Neural cell (in vitro differentiated cells): ENCODE data around the gene NCDN. TPM values are rescaled to one million over a fixed set of nuclear protein-coding genes. Genes with fewer than 3 reads are reported as not detected.

ENCODE experiments used
- H2AFZ ChIP-seq: fragments of 200-600, 300-800 bp; sonication (generic), shearing (Covaris generic); 2 replicates; pipeline ENCODE4 v1.6.0; 2014; ENCODE audit warnings: low read depth, mild to moderate bottlenecking, antibody characterized with exemption, low read length, moderate library complexity
- H3F3A ChIP-seq: fragments of 200-600 bp; shearing (Covaris generic); 2 replicates; pipeline ENCODE4 v1.6.1; 2016; ENCODE audit warnings: mild to moderate bottlenecking, moderate library complexity, mixed read lengths, antibody characterized with exemption, low read length; ENCODE audit not compliant: insufficient read depth, poor library complexity, severe bottlenecking
- H3K27ac ChIP-seq: fragments of 200-600, 300-800 bp; sonication (generic), shearing (Covaris generic); 2 replicates; pipeline ENCODE4 v1.5.1; 2014; ENCODE audit warnings: mild to moderate bottlenecking, low read length, moderate library complexity
- H3K27me3 ChIP-seq: fragments of 300-800, 200-600 bp; sonication (generic), shearing (Covaris generic); 2 replicates; pipeline ENCODE4 v1.6.0; 2014; ENCODE audit warnings: mild to moderate bottlenecking, low read depth, low read length, moderate library complexity; ENCODE audit not compliant: insufficient read depth
- H3K36me3 ChIP-seq: fragments of 300-800, 200-600 bp; sonication (generic), shearing (Covaris generic); 2 replicates; pipeline ENCODE4 v1.5.1; 2014; ENCODE audit warnings: mild to moderate bottlenecking, antibody characterized with exemption, low read length, moderate library complexity; ENCODE audit not compliant: insufficient read depth
- H3K4me2 ChIP-seq: fragments of 300-800, 200-600 bp; sonication (generic), shearing (Covaris generic); 2 replicates; pipeline ENCODE4 v1.6.0; 2014; ENCODE audit warnings: mild to moderate bottlenecking, low read length
- H3K4me3 ChIP-seq: fragments of 300-800, 200-600 bp; sonication (generic), shearing (Covaris generic); 2 replicates; pipeline ENCODE4 v1.5.1; 2014; ENCODE audit warnings: mild to moderate bottlenecking, low read length, moderate library complexity
- H3K79me2 ChIP-seq: fragments of 200-600 bp; shearing (Covaris generic); replicated peaks from 2 replicates; pipeline ENCODE4 v1.6.0; 2014; ENCODE audit warnings: mild to moderate bottlenecking, low read length, moderate library complexity; ENCODE audit not compliant: insufficient read depth
- H3K9ac ChIP-seq: fragments of 300-800, 200-600 bp; sonication (generic), shearing (Covaris generic); 2 replicates; pipeline ENCODE4 v1.6.1; 2016; ENCODE audit warnings: mild to moderate bottlenecking, low read length, mixed read lengths
- H3K9me2 ChIP-seq: fragments of 200-600 bp; shearing (Covaris generic); 2 replicates; pipeline ENCODE4 v1.6.1; 2016; ENCODE audit warnings: mild to moderate bottlenecking, low read length, mixed read lengths; ENCODE audit not compliant: insufficient read depth
- H3K9me3 ChIP-seq: fragments of 200-600, 300-800 bp; sonication (generic), shearing (Covaris generic); 2 replicates; pipeline ENCODE4 v1.6.1; 2016; ENCODE audit warnings: mild to moderate bottlenecking, mixed run types, low read length, moderate library complexity, mixed read lengths
- H4K20me1 ChIP-seq: fragments of 200-600 bp; shearing (Covaris generic); 2 replicates; pipeline ENCODE4 v1.6.1; 2016; ENCODE audit warnings: mild to moderate bottlenecking, mixed run types; ENCODE audit not compliant: insufficient read depth
- EP300 ChIP-seq: fragments of 450-650 bp; conservative IDR thresholded peaks from 2 replicates; pipeline ENCODE4 v1.6.1; 2014; ENCODE audit warnings: antibody characterized with exemption, mild to moderate bottlenecking, moderate library complexity; ENCODE audit not compliant: poor library complexity, severe bottlenecking
- EZH2 ChIP-seq: fragments of 200-600, 300-800 bp; shearing (Covaris generic), sonication (generic); IDR thresholded peaks from 2 replicates; pipeline ENCODE4 v1.6.1; 2014; ENCODE audit warnings: antibody characterized with exemption, low read length, borderline replicate concordance, mild to moderate bottlenecking; ENCODE audit not compliant: insufficient read depth, poor library complexity, severe bottlenecking
- MXI1 ChIP-seq: fragments of 450-650 bp; conservative IDR thresholded peaks from 2 replicates; pipeline ENCODE4 v1.6.1; 2014; ENCODE audit warnings: antibody characterized with exemption, mild to moderate bottlenecking; ENCODE audit not compliant: poor library complexity, severe bottlenecking
- POLR2AphosphoS5 ChIP-seq: IDR thresholded peaks from 2 replicates; pipeline ENCODE4 v1.6.1; 2012
- RAD21 ChIP-seq: fragments of 450-650 bp; conservative IDR thresholded peaks from 2 replicates; pipeline ENCODE4 v1.6.1; 2014; ENCODE audit warnings: antibody characterized with exemption, mild to moderate bottlenecking, moderate library complexity
- REST ChIP-seq: IDR thresholded peaks from 2 replicates; pipeline ENCODE4 v1.6.1; 2012; ENCODE audit warnings: borderline replicate concordance
- SMC3 ChIP-seq: fragments of 450-650 bp; conservative IDR thresholded peaks from 2 replicates; pipeline ENCODE4 v1.6.1; 2014; ENCODE audit warnings: antibody characterized with exemption, mild to moderate bottlenecking, moderate library complexity; ENCODE audit not compliant: poor library complexity
- TAF1 ChIP-seq: IDR thresholded peaks from 2 replicates; pipeline ENCODE4 v1.6.1; 2012; ENCODE audit warnings: low read depth
- polyA plus RNA-seq: library from polyadenylated mRNA; depleted of rRNA; stranded (reverse); fragments of >200 nt; gene quantifications from 2 replicates; pipeline ENCODE4 v1.2.3, GENCODE V29; 2014
- TF ChIP-seq, protein P1 (sequence below): fragments of 450-650 bp; IDR thresholded peaks from 2 replicates; pipeline ENCODE4 v1.5.1; 2014; ENCODE audit warnings: antibody characterized with exemption, mild to moderate bottlenecking, moderate library complexity; ENCODE audit not compliant: poor library complexity, severe bottlenecking

The NCDN gene
- polyA plus RNA-seq, 1 donor from 2014 or later, result 66.1 TPM

- H3K4me2 ChIP-seq, result no peak overlapping the region
- peak overlapping the region; percentile 2 for H3K27ac ChIP-seq
- H3K4me3 ChIP-seq, result no peak overlapping the region
- H3K9me2 ChIP-seq, result no peaks in the 10 kb centered on the region
- peaks cover 4% of the 10 kb centered on the region for H3K79me2 ChIP-seq
- no peaks in the 10 kb centered on the region for H3K36me3 ChIP-seq
- TF ChIP-seq POLR2AphosphoS5, result no peak
- TF ChIP-seq EZH2, result no peak
- no peak for TF ChIP-seq RAD21
- no peak for TF ChIP-seq MXI1
- TF ChIP-seq EP300, result no peak
- no peak for TF ChIP-seq SMC3
- no peak for TF ChIP-seq TAF1
- no peak for TF ChIP-seq REST
- TF ChIP-seq, protein P1, sequence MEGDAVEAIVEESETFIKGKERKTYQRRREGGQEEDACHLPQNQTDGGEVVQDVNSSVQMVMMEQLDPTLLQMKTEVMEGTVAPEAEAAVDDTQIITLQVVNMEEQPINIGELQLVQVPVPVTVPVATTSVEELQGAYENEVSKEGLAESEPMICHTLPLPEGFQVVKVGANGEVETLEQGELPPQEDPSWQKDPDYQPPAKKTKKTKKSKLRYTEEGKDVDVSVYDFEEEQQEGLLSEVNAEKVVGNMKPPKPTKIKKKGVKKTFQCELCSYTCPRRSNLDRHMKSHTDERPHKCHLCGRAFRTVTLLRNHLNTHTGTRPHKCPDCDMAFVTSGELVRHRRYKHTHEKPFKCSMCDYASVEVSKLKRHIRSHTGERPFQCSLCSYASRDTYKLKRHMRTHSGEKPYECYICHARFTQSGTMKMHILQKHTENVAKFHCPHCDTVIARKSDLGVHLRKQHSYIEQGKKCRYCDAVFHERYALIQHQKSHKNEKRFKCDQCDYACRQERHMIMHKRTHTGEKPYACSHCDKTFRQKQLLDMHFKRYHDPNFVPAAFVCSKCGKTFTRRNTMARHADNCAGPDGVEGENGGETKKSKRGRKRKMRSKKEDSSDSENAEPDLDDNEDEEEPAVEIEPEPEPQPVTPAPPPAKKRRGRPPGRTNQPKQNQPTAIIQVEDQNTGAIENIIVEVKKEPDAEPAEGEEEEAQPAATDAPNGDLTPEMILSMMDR, result no peak
- no peaks in the 10 kb centered on the region for H3F3A ChIP-seq
- H3K27me3 ChIP-seq, result no peaks in the 10 kb centered on the region
- H3K9me3 ChIP-seq, result no peaks in the 10 kb centered on the region
- no peaks in the 10 kb centered on the region for H4K20me1 ChIP-seq
- H3K9ac ChIP-seq, result no peak overlapping the region
- H2AFZ ChIP-seq, result no peak overlapping the region
Measured at GRCh38 chr1:35539073-35539823, 18.4 kb upstream of the NCDN start.

DNA sequence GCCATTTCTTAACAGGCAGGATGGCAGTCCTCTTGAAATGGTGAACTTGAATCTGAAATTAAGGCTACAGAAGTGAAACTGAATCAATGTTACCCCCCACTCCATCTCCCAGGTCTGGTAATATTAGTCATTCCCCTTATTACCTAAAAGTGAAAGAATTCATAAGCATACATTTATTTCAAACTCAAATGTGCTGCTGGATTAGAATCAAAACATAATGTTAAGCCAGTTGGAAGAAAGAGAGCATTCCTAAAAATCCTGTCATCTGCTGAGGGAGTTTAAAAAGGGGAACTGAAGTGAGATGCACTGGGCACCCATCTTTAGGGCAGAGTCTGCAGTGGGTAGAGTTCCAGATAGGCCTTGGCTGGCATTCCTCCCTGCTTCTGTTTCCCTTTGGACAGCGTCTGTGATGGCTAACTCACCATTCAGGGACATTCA lies 17.8 kb upstream of the NCDN start:
- Histone ChIP-seq H3F3A (no peaks in the 10 kb centered on the region), H3K79me2 (peaks cover 4% of the 10 kb centered on the region), H3K4me2 (no peak overlapping the region), H3K4me3 (no peak overlapping the region), H4K20me1 (no peaks in the 10 kb centered on the region), H3K9me2 (no peaks in the 10 kb centered on the region), H3K9me3 (no peaks in the 10 kb centered on the region), H3K27me3 (no peaks in the 10 kb centered on the region), H3K9ac (no peak overlapping the region), H3K27ac (peak overlapping the region; percentile 2), H2AFZ (no peak overlapping the region), H3K36me3 (no peaks in the 10 kb centered on the region)
- TF ChIP-seq, protein P1, result no peak
- TF ChIP-seq SMC3 (no peak), POLR2AphosphoS5 (no peak), RAD21 (no peak), EP300 (no peak), EZH2 (no peak), REST (no peak), MXI1 (no peak), TAF1 (no peak)
